Measurements from ENCODE around the gene EYA2. TPM values are rescaled to one million over a fixed set of nuclear protein-coding genes. Genes with fewer than 3 reads are reported as not detected.

Gene EYA2
- total and polyA plus RNA-seq, 4 donors = 0.17 to 0.54 (median 0.23) TPM; not detected in 1

- H3K27ac ChIP-seq (ENCODE audit: low read depth in 1 of 2, low read length in 2 of 2) = no peak overlapping the region
- 54% methylated on average over 7 of the region's 7 CpGs for WGBS
Observed at GRCh38 chr20:47118641-47119040, 224.0 kb downstream of the EYA2 start.

More at GRCh38 chr20:47118641-47119040, 224.0 kb downstream of the EYA2 start:
- no peak overlapping the region for H3K4me3 ChIP-seq (ENCODE audit: low read depth in 1 of 3, low read length in 3 of 3)
- H3K9me3 ChIP-seq (ENCODE audit: control insufficient read depth in 4 of 4, low read length in 3 of 4) = no peaks in the 10 kb centered on the region
- no peak overlapping the region for H3K9ac ChIP-seq (ENCODE audit: low read depth in 1 of 2, low read length in 2 of 2)
- no peak for DNase-seq (ENCODE audit: low spot score)
- H3K36me3 ChIP-seq (ENCODE audit: control insufficient read depth in 4 of 4, insufficient read depth in 3 of 4, low read depth in 1 of 4, low read length in 3 of 4) = no peaks in the 10 kb centered on the region
- H3K4me1 ChIP-seq (ENCODE audit: control insufficient read depth in 4 of 4, insufficient read depth in 4 of 4, low read length in 3 of 4) = no peaks in the 10 kb centered on the region
- H3K27me3 ChIP-seq (ENCODE audit: control insufficient read depth in 4 of 4, insufficient read depth in 4 of 4, low read length in 3 of 4) = no peaks in the 10 kb centered on the region
- TF ChIP-seq MAX (IDR thresholded peaks at IDR 0.05) = no peak
- no peak for TF ChIP-seq ZBTB33 (IDR thresholded peaks at IDR 0.05)
- no peak for TF ChIP-seq RXRA (IDR thresholded peaks at IDR 0.05)
- no peak for TF ChIP-seq CTCF (IDR thresholded peaks at IDR 0.05; ENCODE audit: low read depth, low read length, missing input control)
- TF ChIP-seq JUND (IDR thresholded peaks at IDR 0.05) = no peak
- TF ChIP-seq EGR1 (IDR thresholded peaks at IDR 0.05; ENCODE audit: low read depth in 2 of 2) = no peak
- TF ChIP-seq SP1 (IDR thresholded peaks at IDR 0.05) = no peak
- no peak for TF ChIP-seq TAF1 (conservative IDR thresholded peaks at IDR 0.05)
- no peak for TF ChIP-seq REST (IDR thresholded peaks at IDR 0.05)
- no peak for TF ChIP-seq FOXA1 (IDR thresholded peaks at IDR 0.05)
- no peak for TF ChIP-seq HNF4A (conservative IDR thresholded peaks at IDR 0.05)
- TF ChIP-seq YY1 (IDR thresholded peaks at IDR 0.05) = no peak
- TF ChIP-seq NR2F2 (IDR thresholded peaks at IDR 0.05) = no peak
- TF ChIP-seq RAD21 (IDR thresholded peaks at IDR 0.05) = no peak
